Measurements from ENCODE around the gene BAZ1A.

The BAZ1A gene

GRCh38 chr14:34874386-34875030 lies 652 bp downstream of the BAZ1A start:
- Histone ChIP-seq H3K4me1 (ENCODE audit: insufficient read depth, low read length) (peaks cover 17% of the 10 kb centered on the region), H2AFZ (ENCODE audit: low read depth, low read length) (peak overlapping the region; percentile 88), H3K27me3 (ENCODE audit: insufficient read depth, low read length) (no peaks in the 10 kb centered on the region), H3K9me3 (ENCODE audit: low read length) (no peaks in the 10 kb centered on the region), H3K36me3 (ENCODE audit: insufficient read depth, low read length) (peaks cover 12% of the 10 kb centered on the region), H3K4me3 (ENCODE audit: low read length) (peak overlapping the region; percentile 56)

GRCh38 chr14:34873589-34874385 lies 1.4 kb downstream of the BAZ1A start:
- Histone ChIP-seq H3K4me1 (ENCODE audit: insufficient read depth, low read length) (peaks cover 17% of the 10 kb centered on the region), H3K36me3 (ENCODE audit: insufficient read depth, low read length) (peaks cover 16% of the 10 kb centered on the region), H2AFZ (ENCODE audit: low read depth, low read length) (peak overlapping the region; percentile 88), H3K9me3 (ENCODE audit: low read length) (no peaks in the 10 kb centered on the region), H3K4me3 (ENCODE audit: low read length) (peak overlapping the region; percentile 56), H3K27me3 (ENCODE audit: insufficient read depth, low read length) (no peaks in the 10 kb centered on the region)

- Histone ChIP-seq H3K36me3 (ENCODE audit: insufficient read depth, low read length) (peaks cover 16% of the 10 kb centered on the region), H3K9me3 (ENCODE audit: low read length) (no peaks in the 10 kb centered on the region), H3K4me1 (ENCODE audit: insufficient read depth, low read length) (peaks cover 17% of the 10 kb centered on the region), H3K27me3 (ENCODE audit: insufficient read depth, low read length) (no peaks in the 10 kb centered on the region), H3K4me3 (ENCODE audit: low read length) (peak overlapping the region; percentile 56), H2AFZ (ENCODE audit: low read depth, low read length) (peak overlapping the region; percentile 88)
Observed at GRCh38 chr14:34872822-34873588, 2.2 kb downstream of the BAZ1A start.

GRCh38 chr14:34867199-34867598 lies 8.0 kb downstream of the BAZ1A start:
- no peak overlapping the region for H2AFZ ChIP-seq (ENCODE audit: low read depth, low read length)
- H3K27me3 ChIP-seq (ENCODE audit: insufficient read depth, low read length): no peaks in the 10 kb centered on the region
- peaks cover 4% of the 10 kb centered on the region for H3K9me3 ChIP-seq (ENCODE audit: low read length)
- peaks cover 4% of the 10 kb centered on the region for H3K4me1 ChIP-seq (ENCODE audit: insufficient read depth, low read length)
- no peak overlapping the region for H3K4me3 ChIP-seq (ENCODE audit: low read length)
- H3K36me3 ChIP-seq (ENCODE audit: insufficient read depth, low read length): peaks cover 26% of the 10 kb centered on the region

- no peak overlapping the region for H2AFZ ChIP-seq (ENCODE audit: low read depth, low read length)
- H3K4me3 ChIP-seq (ENCODE audit: low read length): no peak overlapping the region
- H3K4me1 ChIP-seq (ENCODE audit: insufficient read depth, low read length): no peaks in the 10 kb centered on the region
- H3K36me3 ChIP-seq (ENCODE audit: insufficient read depth, low read length): peaks cover 32% of the 10 kb centered on the region
- H3K9me3 ChIP-seq (ENCODE audit: low read length): peaks cover 4% of the 10 kb centered on the region
- no peaks in the 10 kb centered on the region for H3K27me3 ChIP-seq (ENCODE audit: insufficient read depth, low read length)
Observed at GRCh38 chr14:34865889-34866574, 9.1 kb downstream of the BAZ1A start.

- no peak overlapping the region for H3K4me3 ChIP-seq (ENCODE audit: low read length)
- H3K36me3 ChIP-seq (ENCODE audit: insufficient read depth, low read length): peaks cover 33% of the 10 kb centered on the region
- no peak overlapping the region for H2AFZ ChIP-seq (ENCODE audit: low read depth, low read length)
- H3K27me3 ChIP-seq (ENCODE audit: insufficient read depth, low read length): no peaks in the 10 kb centered on the region
- H3K4me1 ChIP-seq (ENCODE audit: insufficient read depth, low read length): no peaks in the 10 kb centered on the region
- peaks cover 4% of the 10 kb centered on the region for H3K9me3 ChIP-seq (ENCODE audit: low read length)
Observed at GRCh38 chr14:34863844-34864243, 11.3 kb downstream of the BAZ1A start.

- Histone ChIP-seq H3K9me3 (ENCODE audit: low read length) (no peaks in the 10 kb centered on the region), H3K27me3 (ENCODE audit: insufficient read depth, low read length) (no peaks in the 10 kb centered on the region), H3K36me3 (ENCODE audit: insufficient read depth, low read length) (peaks cover 52% of the 10 kb centered on the region)
Observed at GRCh38 chr14:34858765-34859164, 16.4 kb downstream of the BAZ1A start.

GRCh38 chr14:34857689-34858449 lies 17.3 kb downstream of the BAZ1A start:
- H3K27me3 ChIP-seq (ENCODE audit: insufficient read depth, low read length): no peaks in the 10 kb centered on the region
- H3K4me1 ChIP-seq (ENCODE audit: insufficient read depth, low read length): no peaks in the 10 kb centered on the region
- no peaks in the 10 kb centered on the region for H3K9me3 ChIP-seq (ENCODE audit: low read length)
- H3K36me3 ChIP-seq (ENCODE audit: insufficient read depth, low read length): peaks cover 60% of the 10 kb centered on the region
- H2AFZ ChIP-seq (ENCODE audit: low read depth, low read length): no peak overlapping the region
- no peak overlapping the region for H3K4me3 ChIP-seq (ENCODE audit: low read length)

More at GRCh38 chr14:34858765-34859164, 16.4 kb downstream of the BAZ1A start:
- Histone ChIP-seq H2AFZ (ENCODE audit: low read depth, low read length) (no peak overlapping the region), H3K4me1 (ENCODE audit: insufficient read depth, low read length) (no peaks in the 10 kb centered on the region), H3K4me3 (ENCODE audit: low read length) (no peak overlapping the region)

- Histone ChIP-seq H3K36me3 (ENCODE audit: insufficient read depth, low read length) (peaks cover 46% of the 10 kb centered on the region), H3K9me3 (ENCODE audit: low read length) (no peaks in the 10 kb centered on the region), H3K27me3 (ENCODE audit: insufficient read depth, low read length) (no peaks in the 10 kb centered on the region), H3K4me1 (ENCODE audit: insufficient read depth, low read length) (no peaks in the 10 kb centered on the region), H2AFZ (ENCODE audit: low read depth, low read length) (no peak overlapping the region), H3K4me3 (ENCODE audit: low read length) (no peak overlapping the region)
Observed at GRCh38 chr14:34853041-34853440, 22.1 kb downstream of the BAZ1A start.

- Histone ChIP-seq H3K9me3 (ENCODE audit: low read length) (no peaks in the 10 kb centered on the region), H3K27me3 (ENCODE audit: insufficient read depth, low read length) (no peaks in the 10 kb centered on the region), H3K4me3 (ENCODE audit: low read length) (no peak overlapping the region), H2AFZ (ENCODE audit: low read depth, low read length) (no peak overlapping the region), H3K36me3 (ENCODE audit: insufficient read depth, low read length) (peaks cover 45% of the 10 kb centered on the region), H3K4me1 (ENCODE audit: insufficient read depth, low read length) (no peaks in the 10 kb centered on the region)
Observed at GRCh38 chr14:34851395-34851794, 23.8 kb downstream of the BAZ1A start.

- peaks cover 36% of the 10 kb centered on the region for H3K36me3 ChIP-seq (ENCODE audit: insufficient read depth, low read length)
- peaks cover 8% of the 10 kb centered on the region for H3K4me1 ChIP-seq (ENCODE audit: insufficient read depth, low read length)
- no peak overlapping the region for H3K4me3 ChIP-seq (ENCODE audit: low read length)
- peaks cover 2% of the 10 kb centered on the region for H3K9me3 ChIP-seq (ENCODE audit: low read length)
- H3K27me3 ChIP-seq (ENCODE audit: insufficient read depth, low read length): no peaks in the 10 kb centered on the region
- no peak overlapping the region for H2AFZ ChIP-seq (ENCODE audit: low read depth, low read length)
Observed at GRCh38 chr14:34845869-34846268, 29.3 kb downstream of the BAZ1A start.

- Histone ChIP-seq H3K4me3 (ENCODE audit: low read length) (no peak overlapping the region), H3K9me3 (ENCODE audit: low read length) (peaks cover 2% of the 10 kb centered on the region), H2AFZ (ENCODE audit: low read depth, low read length) (no peak overlapping the region), H3K27me3 (ENCODE audit: insufficient read depth, low read length) (no peaks in the 10 kb centered on the region), H3K36me3 (ENCODE audit: insufficient read depth, low read length) (peaks cover 34% of the 10 kb centered on the region), H3K4me1 (ENCODE audit: insufficient read depth, low read length) (peaks cover 8% of the 10 kb centered on the region)
Observed at GRCh38 chr14:34843011-34843554, 32.1 kb downstream of the BAZ1A start.
